AG04450 (cell line): ENCODE results near the gene KRT4. TPM values are rescaled to one million over a fixed set of nuclear protein-coding genes. Genes with fewer than 3 reads are reported as not detected.

Experiments
- CTCF ChIA-PET: fragments of 300-600, 350-600 bp; formaldehyde crosslinking; extraction: SDS; loops from one replicate; lab custom pipeline; 2022; ENCODE audit warnings: antibody characterized with exemption, inconsistent platforms; lab: Charles Lee
- POLR2A ChIA-PET: fragments of 350-600 bp; formaldehyde crosslinking; extraction: SDS; loops from one replicate; lab custom pipeline; 2021; ENCODE audit warnings: antibody characterized with exemption, inconsistent platforms; lab: Yijun Ruan, JAX
- DNase-seq: peaks from one replicate; pipeline ENCODE4 v3.0.0-alpha.2; 2011; ENCODE audit warnings: low read depth, low spot score
- H3K27ac ChIP-seq: one replicate; pipeline ENCODE4 v1.5.1; 2012; ENCODE audit warnings: low read depth, low read length, control low read depth
- H3K27me3 ChIP-seq: one replicate; pipeline ENCODE4 v1.6.0; 2012; ENCODE audit warnings: low read length; ENCODE audit not compliant: control insufficient read depth, insufficient read depth
- H3K4me3 ChIP-seq: 2 replicates; pipeline ENCODE4 v1.5.1; 2011; ENCODE audit warnings: mild to moderate bottlenecking, low read depth, low read length, control low read depth
- H3K9me3 ChIP-seq: 2 replicates; pipeline ENCODE4 v1.5.1; 2012; ENCODE audit warnings: low read length; ENCODE audit not compliant: control insufficient read depth, insufficient read depth
- CTCF ChIP-seq: IDR thresholded peaks from 2 replicates; pipeline ENCODE4 v1.5.1; 2011; ENCODE audit warnings: low read depth, low read length, control low read depth, inconsistent platforms
- polyA plus RNA-seq: library from polyadenylated mRNA; depleted of rRNA; stranded (reverse); fragments of >200 nt; gene quantifications from 2 replicates; pipeline ENCODE4 v1.2.3, GENCODE V29; 2011

Gene KRT4
- polyA plus RNA-seq, 1 experiment = 0.16 TPM

- POLR2A ChIA-PET = no interaction called here
- no peak for DNase-seq
- no peak for TF ChIP-seq CTCF
- Histone ChIP-seq H3K9me3 (no peaks in the 10 kb centered on the region), H3K27me3 (peaks cover 18% of the 10 kb centered on the region), H3K27ac (no peak overlapping the region), H3K4me3 (no peak overlapping the region)
- CTCF ChIA-PET = no interaction called here
Measured at GRCh38 chr12:52822771-52823510, 9.0 kb upstream of the KRT4 start.

DNA sequence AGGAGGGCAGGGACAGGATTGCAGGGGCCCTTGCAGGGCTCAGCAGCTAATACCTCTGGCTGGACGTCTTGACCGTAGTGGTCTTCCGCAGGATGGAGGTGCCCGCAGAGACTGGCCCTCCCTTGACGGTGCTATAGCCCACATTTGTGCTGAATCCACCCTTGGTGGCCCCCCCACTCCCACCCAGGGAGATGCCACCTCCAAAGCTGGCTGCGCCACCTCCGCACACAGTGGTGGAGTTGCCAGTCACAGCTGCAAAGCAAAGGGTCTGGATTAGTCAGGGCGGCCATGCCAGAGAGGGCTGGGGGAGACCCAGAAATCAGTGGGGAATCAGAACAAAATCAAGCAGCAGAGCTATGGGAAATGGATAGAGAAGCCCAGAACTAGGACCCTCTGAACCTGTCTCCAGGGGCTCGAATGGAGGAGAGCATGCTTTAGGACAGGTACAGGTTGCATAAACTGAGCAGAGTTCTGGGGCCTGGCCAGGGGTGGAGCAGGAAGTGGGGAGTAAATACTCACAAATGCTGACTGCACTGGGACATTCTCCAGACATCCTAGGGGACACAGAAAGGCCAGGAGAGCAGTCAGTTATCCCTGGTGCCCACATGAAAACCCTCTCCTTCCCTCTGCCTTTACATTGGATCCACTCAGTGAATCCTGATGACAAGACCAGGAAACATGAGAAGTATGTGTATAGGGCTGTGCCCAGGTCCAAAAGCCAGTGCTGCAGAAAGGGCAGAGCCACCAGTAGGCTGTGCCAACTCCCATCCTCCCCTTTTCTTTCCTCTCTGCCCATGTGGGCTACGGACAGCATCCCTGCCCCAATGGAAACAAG, 8.1 kb upstream of the KRT4 start:
- no peak for TF ChIP-seq CTCF
- POLR2A ChIA-PET = no interaction called here
- Histone ChIP-seq H3K27ac (no peak overlapping the region), H3K9me3 (no peaks in the 10 kb centered on the region), H3K27me3 (peaks cover 18% of the 10 kb centered on the region), H3K4me3 (no peak overlapping the region)
- CTCF ChIA-PET = no interaction called here
- DNase-seq = no peak

- DNase-seq = no peak
- ChIA-PET POLR2A (no interaction called here), CTCF (no interaction called here)
- Histone ChIP-seq H3K27me3 (peaks cover 18% of the 10 kb centered on the region), H3K27ac (no peak overlapping the region), H3K9me3 (no peaks in the 10 kb centered on the region), H3K4me3 (no peak overlapping the region)
- no peak for TF ChIP-seq CTCF
Measured at GRCh38 chr12:52821071-52821730, 7.3 kb upstream of the KRT4 start.

DNA sequence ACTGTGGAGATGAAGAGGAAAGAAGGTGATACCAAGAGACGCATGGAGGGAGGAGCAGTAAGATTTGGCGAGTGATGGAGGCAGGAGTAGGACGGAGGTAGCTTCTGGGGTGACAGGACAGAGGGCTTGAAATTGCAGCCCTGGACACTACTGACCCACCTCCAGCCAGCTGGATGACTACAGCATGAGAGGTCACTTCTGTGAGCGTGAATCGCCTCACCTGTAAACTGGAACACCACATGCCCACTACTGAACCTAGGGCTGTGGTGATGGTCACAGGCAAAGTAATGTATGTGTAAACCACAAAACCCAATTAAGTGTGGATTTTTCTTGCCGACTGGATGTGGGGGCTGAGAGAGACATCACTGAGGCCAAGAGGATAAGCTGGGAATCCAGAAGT, 6.6 kb upstream of the KRT4 start:
- Histone ChIP-seq H3K9me3 (no peaks in the 10 kb centered on the region), H3K27me3 (peaks cover 18% of the 10 kb centered on the region), H3K27ac (no peak overlapping the region), H3K4me3 (no peak overlapping the region)
- ChIA-PET CTCF (interaction anchor here (0.9 to 1.4 kb wide), 2 partner anchors 8 to 59 kb away, joined by 3 to 4 read pairs; no protein-coding TSS in a partner anchor), POLR2A (no interaction called here)
- TF ChIP-seq CTCF = no peak
- DNase-seq = no peak
